GM20431 (cell line): ENCODE data around the gene SLC22A7.

Source experiments
- in situ Hi-C: fragments of 300-500 bp; cut with MseI, MboI; formaldehyde crosslinking; loops from one replicate; pipeline ENCODE4 v1.15.0; 2020; ENCODE audit warnings: low sequenced_read_pairs; ENCODE audit not compliant: unreplicated experiment

SLC22A7 gene

DNA sequence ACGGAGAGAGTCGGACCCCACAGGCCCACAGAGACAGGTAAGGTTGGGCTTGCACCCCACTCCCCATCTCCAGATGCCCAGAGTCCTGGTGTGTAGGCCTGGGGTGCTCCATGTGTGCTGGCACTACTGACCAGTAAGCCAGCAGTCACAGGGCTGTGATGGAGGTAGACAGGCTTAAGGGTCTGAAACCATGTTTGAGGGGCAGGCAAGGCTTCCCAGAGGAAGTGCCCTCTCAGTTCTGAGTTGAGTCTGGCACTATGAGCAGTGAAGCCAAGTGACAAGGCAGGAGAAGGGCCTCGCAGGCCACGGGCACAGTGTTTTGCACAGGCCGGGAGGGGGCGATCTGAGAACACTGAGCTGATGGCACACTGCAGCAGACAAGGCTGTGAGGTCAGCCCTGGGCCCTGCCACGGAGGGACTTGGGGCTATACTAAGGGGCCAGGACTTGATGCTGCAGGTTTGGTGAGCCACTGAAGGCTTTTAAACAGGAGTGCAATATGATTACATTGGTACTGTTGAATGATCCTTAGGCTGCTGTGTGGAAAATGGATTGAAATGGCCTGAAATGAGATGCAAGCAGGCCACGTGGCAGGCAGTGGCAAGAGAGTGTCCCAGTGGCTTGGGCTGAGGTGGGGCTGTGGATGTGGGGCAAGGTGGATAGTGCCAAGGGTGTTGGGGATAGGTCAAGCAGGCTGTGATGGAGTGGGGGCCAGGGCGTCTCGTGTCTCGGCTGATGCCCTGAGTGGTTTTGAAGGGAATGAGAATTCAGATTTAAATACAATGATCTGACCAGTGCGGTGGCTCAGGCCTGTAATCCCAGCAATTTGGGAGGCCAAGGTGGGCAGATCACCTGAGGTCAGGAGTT lies 34.5 kb upstream of the SLC22A7 start:
- in situ Hi-C loops = loop anchor here (10.0 kb wide), 1 partner anchor 141 kb away; no protein-coding TSS in a partner anchor

DNA sequence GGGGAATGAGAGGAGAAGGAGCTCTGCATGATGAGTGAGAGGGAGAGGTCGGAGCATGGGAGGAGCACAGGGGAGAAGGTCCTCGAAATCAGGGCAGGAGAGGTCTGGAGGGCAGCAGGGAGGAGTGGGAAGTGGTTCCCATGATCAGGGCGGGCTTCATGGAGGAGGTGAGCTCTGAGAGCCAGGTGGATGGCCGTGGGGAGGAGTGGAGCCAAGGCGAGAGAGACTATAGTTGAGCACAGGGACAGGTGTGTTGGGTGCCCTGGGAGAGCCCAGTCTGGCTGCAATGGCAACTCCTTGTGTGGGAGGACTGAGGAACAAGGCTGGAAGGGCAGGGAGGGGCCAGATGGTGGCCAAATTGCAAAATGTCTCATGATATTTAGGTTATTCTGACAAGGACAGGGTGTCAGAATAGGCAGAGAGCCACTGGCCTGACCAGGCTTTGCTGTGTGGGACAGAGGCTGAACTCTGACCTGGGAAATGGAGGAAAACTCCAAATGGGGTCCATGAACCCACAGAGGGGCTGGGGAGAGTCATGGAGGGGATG lies 33.4 kb upstream of the SLC22A7 start:
- in situ Hi-C loops = loop anchor here (10.0 kb wide), 1 partner anchor 140 kb away; no protein-coding TSS in a partner anchor

- in situ Hi-C loops = loop anchor here (10.0 kb wide), 1 partner anchor 139 kb away; no protein-coding TSS in a partner anchor
Measured at GRCh38 chr6:43265564-43265963, 32.5 kb upstream of the SLC22A7 start.

DNA sequence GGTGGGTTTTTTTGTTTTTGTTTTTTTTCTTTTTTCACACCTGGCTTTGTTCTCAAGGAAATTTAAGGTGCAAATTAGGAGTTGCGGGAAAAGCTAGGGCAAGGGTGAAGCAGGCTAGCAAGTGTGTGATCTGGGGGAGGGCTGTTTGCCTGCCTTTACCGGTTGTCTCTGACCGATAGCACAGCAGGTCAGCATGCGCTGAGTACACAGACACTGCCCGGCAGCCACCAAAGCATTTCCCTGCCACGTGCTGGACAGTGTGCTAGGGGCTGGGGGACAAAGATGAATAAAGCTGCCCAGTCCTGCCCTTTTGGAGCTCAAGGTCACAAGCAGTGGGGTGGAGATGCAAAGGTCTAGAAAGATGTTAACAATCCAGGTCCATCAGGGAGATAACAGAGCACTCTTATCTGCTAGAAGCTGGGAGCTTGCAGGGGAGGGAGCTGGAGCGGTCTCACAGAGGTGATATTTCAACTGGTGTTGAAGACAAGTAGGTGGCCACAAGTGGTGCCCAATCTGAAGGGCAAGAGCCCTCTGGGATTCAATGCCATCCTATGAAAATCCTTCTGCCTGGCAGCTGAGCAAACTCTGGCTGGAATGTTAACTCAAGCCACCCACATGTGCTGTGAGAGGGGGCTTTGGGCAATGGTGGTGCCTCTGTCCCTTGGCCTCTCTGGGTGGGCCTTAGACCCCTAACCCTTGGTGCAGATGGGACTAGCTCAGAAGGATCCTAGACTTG lies 30.3 kb upstream of the SLC22A7 start:
- in situ Hi-C loops = loop anchor here (10.0 kb wide), 1 partner anchor 137 kb away; no protein-coding TSS in a partner anchor

DNA sequence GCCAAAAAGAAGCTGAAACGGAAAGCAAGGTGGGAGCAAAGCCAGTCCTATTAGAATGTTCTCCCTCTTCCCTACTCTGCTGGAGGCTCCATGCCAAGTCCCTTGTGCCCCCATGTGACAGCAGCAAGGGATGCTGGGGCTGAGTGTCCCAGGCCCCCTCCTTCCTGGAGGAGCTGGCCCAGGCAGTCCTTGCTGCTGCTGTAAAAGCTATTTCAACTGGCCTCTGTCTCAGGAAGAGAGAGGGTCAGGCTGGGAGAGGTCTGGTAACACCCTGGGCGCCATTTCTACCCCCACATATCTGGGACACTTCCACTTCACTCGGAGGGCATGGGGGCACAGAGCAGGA lies 29.7 kb upstream of the SLC22A7 start:
- in situ Hi-C loops = loop anchor here (10.0 kb wide), 1 partner anchor 136 kb away; no protein-coding TSS in a partner anchor

- in situ Hi-C loops = loop anchor here (10.0 kb wide), 1 partner anchor 136 kb away; no protein-coding TSS in a partner anchor
Measured at GRCh38 chr6:43268782-43269272, 29.2 kb upstream of the SLC22A7 start.

GRCh38 chr6:43269273-43270007 lies 28.6 kb upstream of the SLC22A7 start:
- in situ Hi-C loops = loop anchor here (10.0 kb wide), 1 partner anchor 135 kb away; no protein-coding TSS in a partner anchor

DNA sequence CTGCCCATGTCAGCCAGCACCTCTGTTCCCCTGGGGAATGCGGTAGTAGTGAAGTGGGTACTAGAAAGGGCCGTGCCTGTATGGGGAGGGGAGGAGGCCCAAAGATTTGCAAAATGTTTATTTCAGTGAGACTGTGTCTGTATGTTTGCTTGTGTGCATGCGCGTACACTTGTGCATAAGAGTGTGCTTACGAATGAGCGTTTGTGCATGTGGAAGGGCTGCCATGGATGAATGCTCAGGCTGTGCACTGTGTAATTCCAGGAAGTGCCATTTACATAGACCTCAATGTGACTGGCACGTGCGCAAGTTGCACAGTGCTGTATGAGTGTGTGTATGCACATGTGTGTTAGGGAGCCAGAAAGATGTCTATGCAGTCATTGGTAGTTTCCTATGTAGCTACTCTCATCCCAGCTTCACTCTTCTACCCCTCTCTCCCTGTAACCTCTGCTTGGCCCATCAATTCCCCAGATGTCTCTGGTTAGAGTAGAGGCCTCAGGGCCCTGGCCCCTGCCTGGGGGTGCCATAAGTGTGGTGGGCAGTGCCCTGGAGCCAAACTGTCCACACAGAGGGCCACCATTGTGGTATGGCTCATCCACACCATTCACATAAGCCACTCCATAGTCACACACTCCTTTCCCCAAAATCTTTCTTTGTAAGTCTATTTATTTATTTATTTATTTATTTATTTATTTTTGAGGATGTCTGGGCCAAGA lies 26.8 kb upstream of the SLC22A7 start:
- in situ Hi-C loops = no loop called here

DNA sequence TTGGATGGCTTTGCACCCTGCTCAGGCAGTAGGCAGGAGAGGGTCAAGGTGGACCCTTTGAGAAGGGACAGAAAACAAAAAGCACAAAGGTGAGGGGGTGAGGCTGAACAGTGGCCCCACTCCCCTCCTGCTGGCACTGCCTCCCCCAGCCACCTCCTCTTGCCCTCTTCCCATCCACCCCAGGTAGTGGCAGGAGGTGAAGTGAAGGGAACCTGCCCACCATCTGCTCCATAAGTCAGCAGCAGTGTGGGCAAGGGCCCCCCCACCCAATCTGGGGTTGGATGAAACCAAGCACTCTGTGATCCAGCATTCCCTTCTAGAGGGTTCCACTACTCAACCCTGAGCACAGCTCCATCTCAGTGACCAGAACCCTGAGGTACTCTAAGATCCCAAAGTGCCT lies 26.1 kb upstream of the SLC22A7 start:
- in situ Hi-C loops = no loop called here

DNA sequence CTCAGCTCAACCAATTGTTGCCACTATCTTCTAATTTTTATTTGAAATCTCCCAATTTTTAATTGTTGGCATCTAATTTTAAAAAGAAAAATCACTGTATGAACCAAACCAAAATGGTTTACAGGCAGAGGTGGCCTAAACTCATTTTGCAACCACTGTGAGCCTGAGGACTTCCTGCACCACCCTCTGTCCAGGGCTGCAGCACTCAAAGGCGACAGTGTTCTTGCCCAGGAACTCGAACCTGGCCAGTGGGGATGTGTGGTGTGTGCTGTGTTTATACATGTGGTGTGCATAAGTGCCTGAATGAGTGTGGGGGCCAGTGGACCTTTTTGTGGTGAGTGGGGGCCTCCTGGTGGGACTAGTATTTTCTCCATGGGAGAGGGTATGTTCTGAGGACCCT lies 24.4 kb upstream of the SLC22A7 start:
- in situ Hi-C loops = no loop called here

GRCh38 chr6:43274127-43274915 lies 23.7 kb upstream of the SLC22A7 start:
- in situ Hi-C loops = no loop called here

GRCh38 chr6:43274916-43275597 lies 23.0 kb upstream of the SLC22A7 start:
- in situ Hi-C loops = no loop called here

- in situ Hi-C loops = no loop called here
Measured at GRCh38 chr6:43275801-43276576, 22.1 kb upstream of the SLC22A7 start.

GRCh38 chr6:43276577-43277305 lies 21.3 kb upstream of the SLC22A7 start:
- in situ Hi-C loops = no loop called here

GRCh38 chr6:43277306-43277642 lies 20.8 kb upstream of the SLC22A7 start:
- in situ Hi-C loops = no loop called here

DNA sequence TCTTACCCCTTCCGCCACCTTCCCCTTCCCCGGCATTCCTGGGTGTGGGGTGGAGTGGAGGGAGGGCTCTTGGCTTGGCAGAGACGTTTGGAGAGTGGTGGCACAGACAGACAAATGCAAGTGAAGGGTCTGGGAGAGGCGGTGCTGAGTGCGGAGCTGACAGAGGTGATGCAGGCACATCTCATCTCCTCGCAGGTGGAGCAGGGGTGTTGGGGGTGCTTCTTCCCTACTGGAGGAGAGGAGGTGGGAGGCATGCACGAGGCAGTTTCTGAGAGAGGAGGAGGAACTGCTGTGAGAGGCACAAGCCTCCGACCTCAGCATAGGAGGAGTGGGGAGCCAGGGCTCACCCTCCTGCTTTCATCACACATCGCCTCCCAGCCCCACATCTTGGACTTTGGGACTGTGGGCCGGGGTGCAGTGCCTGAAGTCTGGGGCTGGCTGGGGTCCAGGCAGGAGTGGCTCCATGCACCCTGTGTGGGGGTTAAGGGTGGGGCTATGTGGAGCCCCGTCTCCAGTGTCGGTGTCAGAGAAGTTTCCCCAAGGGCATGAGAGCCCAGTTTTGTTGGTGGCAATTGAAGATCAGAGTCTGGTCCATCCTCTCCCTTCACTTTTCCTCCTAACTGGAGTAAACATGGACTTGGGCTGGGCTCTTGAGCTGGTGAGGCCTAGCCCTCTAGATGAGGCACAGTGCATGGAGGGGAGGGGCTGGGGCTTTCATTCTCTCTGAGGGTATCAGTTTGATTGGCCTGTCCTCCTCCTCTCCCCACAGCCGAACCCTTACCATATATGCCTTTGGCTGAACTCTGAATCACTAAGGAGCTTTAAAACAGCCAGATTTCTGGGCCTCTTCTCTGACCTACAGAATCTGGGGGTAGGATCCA lies 20.2 kb upstream of the SLC22A7 start:
- in situ Hi-C loops = no loop called here
